ENCODE data around the gene FOXA2.

Gene FOXA2

DNA sequence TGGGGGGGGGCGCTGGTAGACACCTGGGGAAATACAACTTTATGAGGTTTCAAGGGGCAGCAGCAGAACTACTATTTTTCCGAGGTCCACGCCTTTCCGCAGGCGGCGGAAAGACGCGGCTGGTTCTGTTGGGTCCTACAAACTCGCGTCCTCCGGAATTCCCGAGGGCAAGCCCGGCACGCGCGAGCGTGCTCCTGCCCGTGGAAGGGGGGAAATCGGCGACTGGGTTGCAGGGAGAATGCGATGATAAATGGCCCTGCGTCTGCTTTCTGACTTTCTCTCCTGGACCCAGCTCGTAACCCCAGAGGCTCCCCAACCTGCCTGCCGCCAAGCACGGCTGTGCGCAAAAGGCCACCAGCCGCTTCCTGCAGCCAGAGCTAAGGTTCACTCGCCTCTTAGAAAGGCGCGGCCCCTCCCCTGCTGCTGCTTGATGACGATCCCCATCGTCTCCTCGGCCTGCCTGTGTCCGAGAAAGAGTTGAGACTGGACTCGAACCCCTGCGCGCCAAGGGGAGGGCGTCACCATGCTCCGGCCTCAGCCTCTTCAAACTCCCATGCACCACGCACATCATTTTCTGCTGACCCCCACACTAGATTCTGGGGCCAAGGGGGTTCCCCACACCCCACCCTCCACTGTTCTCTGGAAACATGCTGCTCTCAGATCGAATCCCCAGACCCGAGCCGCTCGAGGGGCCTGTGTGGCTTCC, 6.7 kb downstream of the FOXA2 start:
- H3K27ac ChIP-seq (ENCODE audit: low read depth, low read length, severe bottlenecking), result no peak overlapping the region
- 1 to 2% methylated on average over 30 to 41 of the region's 44 CpGs for WGBS, 2 experiments (ENCODE audit: insufficient coverage in 2 of 2)

DNA sequence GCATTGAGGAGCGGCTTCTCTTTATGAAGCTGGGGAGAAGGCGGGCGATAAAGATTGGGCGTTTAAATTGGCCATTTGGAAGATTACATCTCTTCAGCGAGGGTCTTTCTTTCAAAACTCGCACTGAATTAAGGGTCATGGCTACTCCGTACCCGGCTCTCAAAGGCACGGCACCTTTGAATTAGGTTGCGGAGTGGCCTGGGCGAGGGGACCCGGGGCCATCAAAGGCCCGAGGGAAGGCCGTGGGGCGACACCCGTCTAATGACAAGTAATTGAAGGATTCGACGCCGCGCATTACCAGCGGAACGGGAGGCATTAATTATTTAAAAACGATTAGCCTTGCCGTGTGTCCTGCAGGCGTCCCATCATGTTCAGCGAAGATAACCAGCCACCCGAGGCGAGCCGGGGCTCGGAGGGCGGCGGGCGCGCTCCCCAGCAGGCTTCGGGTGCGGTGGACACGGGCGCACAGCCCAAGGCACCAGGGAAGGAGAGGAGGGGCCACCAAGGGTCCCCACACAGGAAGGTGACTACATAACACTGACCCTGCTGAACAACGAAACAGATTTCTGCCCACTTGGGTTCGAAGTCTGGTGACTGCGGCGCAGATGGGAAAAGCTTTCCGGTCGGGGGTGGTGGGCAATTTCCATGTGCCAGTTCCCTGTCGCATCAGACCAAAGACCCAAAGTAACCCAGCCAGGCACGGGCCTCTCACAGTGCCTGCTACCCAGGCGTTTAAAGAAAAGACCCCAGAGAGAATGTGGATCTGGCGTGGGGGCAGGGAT, 7.4 kb downstream of the FOXA2 start:
- H3K4me3 ChIP-seq (ENCODE audit: extremely low read depth, insufficient read depth, low read length, poor library complexity, severe bottlenecking), result no peak overlapping the region
- no peak overlapping the region for H3K27ac ChIP-seq (ENCODE audit: low read depth, low read length, severe bottlenecking)
- no peaks in the 10 kb centered on the region for H3K36me3 ChIP-seq (ENCODE audit: control insufficient read depth, insufficient read depth, low read length)
- H3K9me3 ChIP-seq (ENCODE audit: control insufficient read depth, low read length), result no peaks in the 10 kb centered on the region
- H3K4me1 ChIP-seq (ENCODE audit: control insufficient read depth, insufficient read depth, low read length, poor library complexity, severe bottlenecking), result peaks cover 39% of the 10 kb centered on the region
- WGBS, 2 experiments (ENCODE audit: insufficient coverage in 2 of 2), result 2 to 3% methylated on average over 37 to 47 of the region's 48 CpGs

More for the DNA sequence above, 6.7 kb downstream of the FOXA2 start:
- Histone ChIP-seq H3K9me3 (ENCODE audit: control insufficient read depth, low read length) (no peaks in the 10 kb centered on the region), H3K4me3 (ENCODE audit: extremely low read depth, insufficient read depth, low read length, poor library complexity, severe bottlenecking) (no peak overlapping the region), H3K4me1 (ENCODE audit: control insufficient read depth, insufficient read depth, low read length, poor library complexity, severe bottlenecking) (peaks cover 39% of the 10 kb centered on the region), H3K36me3 (ENCODE audit: control insufficient read depth, insufficient read depth, low read length) (no peaks in the 10 kb centered on the region)

DNA sequence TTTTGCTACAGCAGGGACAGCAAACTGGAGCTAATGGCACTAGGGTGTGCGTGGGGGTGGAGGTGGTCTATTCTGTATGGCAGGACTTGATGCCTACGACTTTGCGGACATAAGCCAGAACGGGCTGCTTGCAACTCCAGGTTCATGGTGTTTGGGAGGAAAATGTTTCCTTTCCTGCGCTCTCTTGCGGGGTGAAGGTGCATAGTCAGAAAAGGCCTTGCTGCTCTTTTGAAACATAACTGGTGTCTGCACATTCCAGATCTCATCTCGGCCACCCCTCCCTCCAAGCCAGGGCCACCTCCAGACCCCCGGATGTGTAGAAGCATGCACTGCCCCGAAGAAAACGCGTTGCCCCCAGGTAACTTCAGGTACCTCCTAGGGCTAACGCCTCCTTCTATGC, 8.1 kb downstream of the FOXA2 start:
- Histone ChIP-seq H3K27ac (ENCODE audit: low read depth, low read length, severe bottlenecking) (no peak overlapping the region), H3K4me3 (ENCODE audit: extremely low read depth, insufficient read depth, low read length, poor library complexity, severe bottlenecking) (no peak overlapping the region), H3K9me3 (ENCODE audit: control insufficient read depth, low read length) (no peaks in the 10 kb centered on the region), H3K4me1 (ENCODE audit: control insufficient read depth, insufficient read depth, low read length, poor library complexity, severe bottlenecking) (peaks cover 43% of the 10 kb centered on the region), H3K36me3 (ENCODE audit: control insufficient read depth, insufficient read depth, low read length) (no peaks in the 10 kb centered on the region)
- 4 to 7% methylated on average over 5 to 9 of the region's 12 CpGs for WGBS, 2 experiments (ENCODE audit: insufficient coverage in 2 of 2)

DNA sequence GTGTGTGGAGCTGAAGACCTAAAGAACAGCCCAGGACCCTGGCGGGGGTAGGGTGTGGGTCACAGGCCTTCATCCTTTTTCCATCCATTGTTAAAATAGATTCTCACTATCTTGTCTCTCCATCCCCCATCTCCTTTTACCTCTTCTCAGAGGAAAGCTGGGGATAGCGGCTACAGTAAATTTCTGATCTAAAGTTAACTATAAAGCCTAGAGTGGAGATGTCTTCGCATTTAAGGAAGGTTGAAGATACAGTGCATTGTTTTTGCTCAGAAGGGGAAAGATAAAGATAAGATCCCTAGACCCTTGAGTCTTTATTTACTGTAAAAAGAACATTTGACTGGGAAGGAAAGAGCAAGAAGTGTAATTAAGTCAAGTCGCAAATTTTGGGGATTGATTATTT, 8.6 kb downstream of the FOXA2 start:
- no peaks in the 10 kb centered on the region for H3K36me3 ChIP-seq (ENCODE audit: control insufficient read depth, insufficient read depth, low read length)
- no peak overlapping the region for H3K4me3 ChIP-seq (ENCODE audit: extremely low read depth, insufficient read depth, low read length, poor library complexity, severe bottlenecking)
- 8 to 13% methylated on average over 2 of the region's 4 CpGs for WGBS, 2 experiments (ENCODE audit: insufficient coverage in 2 of 2)
- H3K9me3 ChIP-seq (ENCODE audit: control insufficient read depth, low read length), result no peaks in the 10 kb centered on the region
- peaks cover 48% of the 10 kb centered on the region for H3K4me1 ChIP-seq (ENCODE audit: control insufficient read depth, insufficient read depth, low read length, poor library complexity, severe bottlenecking)
- no peak overlapping the region for H3K27ac ChIP-seq (ENCODE audit: low read depth, low read length, severe bottlenecking)

DNA sequence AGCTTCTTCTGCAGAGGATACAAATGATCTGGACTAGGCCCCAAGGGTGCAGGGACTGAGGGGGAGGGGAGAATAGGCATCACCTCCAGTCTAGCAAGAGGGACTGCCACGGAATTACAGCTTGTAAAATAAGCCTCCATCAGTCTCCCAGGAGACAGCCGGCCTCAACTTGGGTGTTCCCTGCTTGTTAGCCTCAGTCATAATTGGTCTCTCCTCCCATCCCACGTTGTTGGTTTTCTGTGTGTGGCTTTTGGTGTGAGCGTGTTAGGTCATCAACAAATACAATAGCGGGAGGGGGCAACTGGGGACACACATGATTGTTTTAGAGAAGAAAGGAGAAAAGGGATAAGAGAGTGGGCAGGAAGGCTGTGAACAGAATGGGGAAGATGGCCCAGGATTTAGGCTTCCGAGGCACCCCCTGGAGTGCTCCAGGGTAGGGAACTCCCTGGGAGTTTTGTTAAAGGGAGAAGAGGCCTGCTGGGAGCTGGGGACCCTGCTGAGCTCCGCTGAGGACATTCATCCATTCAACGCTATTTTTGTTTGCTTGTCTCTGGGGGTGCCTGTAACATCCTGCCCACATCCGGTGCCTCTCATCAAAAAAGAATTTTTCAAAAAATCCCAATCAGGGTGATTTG, 9.2 kb downstream of the FOXA2 start:
- Histone ChIP-seq H3K36me3 (ENCODE audit: control insufficient read depth, insufficient read depth, low read length) (no peaks in the 10 kb centered on the region), H3K4me1 (ENCODE audit: control insufficient read depth, insufficient read depth, low read length, poor library complexity, severe bottlenecking) (peaks cover 48% of the 10 kb centered on the region), H3K4me3 (ENCODE audit: extremely low read depth, insufficient read depth, low read length, poor library complexity, severe bottlenecking) (no peak overlapping the region), H3K9me3 (ENCODE audit: control insufficient read depth, low read length) (no peaks in the 10 kb centered on the region), H3K27ac (ENCODE audit: low read depth, low read length, severe bottlenecking) (no peak overlapping the region)
- WGBS, 2 experiments (ENCODE audit: insufficient coverage in 2 of 2), result 0 to 8% methylated on average over 2 to 5 of the region's 9 CpGs

DNA sequence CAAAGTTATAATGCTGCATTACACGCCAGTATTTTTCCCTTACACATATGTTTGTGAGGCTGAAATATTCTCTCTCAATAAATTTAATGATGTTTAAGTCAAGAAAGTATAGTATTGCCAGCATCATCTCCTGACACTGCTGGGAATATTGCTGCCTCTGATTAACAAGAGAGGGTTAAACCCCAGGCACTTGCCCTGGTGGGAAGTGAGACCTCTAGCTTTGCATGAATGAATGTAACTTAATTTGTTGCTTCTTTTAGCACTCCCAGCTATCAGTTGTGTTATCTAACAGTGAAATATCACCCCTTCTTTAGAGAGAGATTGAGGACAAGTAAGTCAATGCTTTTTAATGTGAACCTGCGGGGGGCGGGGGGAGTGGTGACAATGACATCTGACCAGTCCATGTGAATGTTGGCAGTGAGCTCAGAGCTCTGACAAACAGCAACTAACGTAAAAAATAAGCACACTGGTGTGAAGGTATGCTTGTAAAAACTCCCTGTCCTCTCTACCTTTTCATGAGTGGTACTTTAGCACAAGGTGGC, 9.8 kb downstream of the FOXA2 start:
- no peak overlapping the region for H3K4me3 ChIP-seq (ENCODE audit: extremely low read depth, insufficient read depth, low read length, poor library complexity, severe bottlenecking)
- peaks cover 48% of the 10 kb centered on the region for H3K4me1 ChIP-seq (ENCODE audit: control insufficient read depth, insufficient read depth, low read length, poor library complexity, severe bottlenecking)
- 0 to 30% methylated on average over 2 of the region's 4 CpGs for WGBS, 2 experiments (ENCODE audit: insufficient coverage in 2 of 2)
- no peak overlapping the region for H3K27ac ChIP-seq (ENCODE audit: low read depth, low read length, severe bottlenecking)
- no peaks in the 10 kb centered on the region for H3K36me3 ChIP-seq (ENCODE audit: control insufficient read depth, insufficient read depth, low read length)
- H3K9me3 ChIP-seq (ENCODE audit: control insufficient read depth, low read length), result no peaks in the 10 kb centered on the region

DNA sequence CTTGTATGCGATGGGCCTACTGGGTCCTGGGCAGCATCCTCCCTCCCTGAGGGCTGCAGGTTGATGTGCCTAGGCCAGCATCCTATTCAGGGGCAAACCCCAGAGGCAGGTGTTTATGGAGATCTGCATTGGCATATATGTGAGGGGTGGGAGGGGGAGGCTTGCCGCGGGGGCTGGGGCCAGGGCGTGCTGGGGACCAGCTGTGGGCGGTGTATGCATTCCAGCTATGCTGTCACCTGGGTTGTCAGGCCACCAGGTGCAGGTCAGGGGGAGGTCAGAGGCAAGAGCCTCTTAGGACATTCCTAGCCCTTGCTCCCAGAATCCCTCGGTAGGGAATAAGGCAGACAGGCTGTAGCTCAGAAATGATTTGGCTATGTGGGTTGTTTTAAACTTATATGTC, 11.9 kb downstream of the FOXA2 start:
- Histone ChIP-seq H3K27ac (ENCODE audit: low read depth, low read length, severe bottlenecking) (no peak overlapping the region), H3K36me3 (ENCODE audit: control insufficient read depth, insufficient read depth, low read length) (no peaks in the 10 kb centered on the region), H3K4me1 (ENCODE audit: control insufficient read depth, insufficient read depth, low read length, poor library complexity, severe bottlenecking) (peaks cover 43% of the 10 kb centered on the region), H3K9me3 (ENCODE audit: control insufficient read depth, low read length) (no peaks in the 10 kb centered on the region), H3K4me3 (ENCODE audit: extremely low read depth, insufficient read depth, low read length, poor library complexity, severe bottlenecking) (no peak overlapping the region)
- 31 to 35% methylated on average over 5 to 6 of the region's 6 CpGs for WGBS, 2 experiments (ENCODE audit: insufficient coverage in 2 of 2)

DNA sequence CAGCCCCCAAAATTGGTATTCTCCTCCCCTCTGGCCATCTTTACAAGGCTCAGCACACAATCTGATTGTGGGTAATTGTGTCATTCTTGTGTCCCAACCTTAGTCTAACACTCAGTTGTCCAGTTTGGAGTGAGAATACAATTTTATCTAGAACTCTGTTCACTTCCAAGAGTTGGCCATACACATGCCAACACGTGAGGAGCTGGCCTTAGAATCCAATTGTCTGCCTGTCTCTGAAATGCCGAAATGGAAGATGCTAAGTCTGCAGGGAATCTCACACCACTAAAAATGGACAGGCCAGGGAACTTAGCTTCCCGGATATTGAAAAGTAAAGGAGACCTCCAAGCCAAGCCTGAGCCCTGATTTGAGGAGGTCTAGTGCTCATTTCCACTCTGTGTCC, 12.3 kb downstream of the FOXA2 start:
- H3K27ac ChIP-seq (ENCODE audit: low read depth, low read length, severe bottlenecking), result no peak overlapping the region
- no peaks in the 10 kb centered on the region for H3K9me3 ChIP-seq (ENCODE audit: control insufficient read depth, low read length)
- H3K36me3 ChIP-seq (ENCODE audit: control insufficient read depth, insufficient read depth, low read length), result no peaks in the 10 kb centered on the region
- 42 to 47% methylated on average over 3 of the region's 3 CpGs for WGBS, 2 experiments (ENCODE audit: insufficient coverage in 2 of 2)
- peaks cover 38% of the 10 kb centered on the region for H3K4me1 ChIP-seq (ENCODE audit: control insufficient read depth, insufficient read depth, low read length, poor library complexity, severe bottlenecking)
- no peak overlapping the region for H3K4me3 ChIP-seq (ENCODE audit: extremely low read depth, insufficient read depth, low read length, poor library complexity, severe bottlenecking)

DNA sequence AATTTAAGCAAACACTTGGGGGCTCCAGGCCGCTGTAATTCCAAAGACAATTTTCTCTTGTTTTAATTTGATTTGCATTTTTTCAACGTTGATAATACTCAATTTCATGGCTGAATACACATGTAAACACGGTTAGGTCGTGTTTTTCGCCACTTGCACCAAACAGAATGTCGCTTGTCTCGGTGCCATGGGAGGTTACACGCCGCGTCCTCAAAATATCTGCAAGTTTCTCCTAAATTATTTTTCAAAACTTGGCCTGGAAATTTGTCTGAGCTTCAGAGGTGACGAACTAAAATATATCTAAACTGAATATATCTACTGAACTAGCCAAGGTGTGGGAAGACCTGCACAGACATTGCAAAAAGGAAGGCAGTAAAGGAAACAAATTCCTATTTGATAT, 15.0 kb downstream of the FOXA2 start:
- Histone ChIP-seq H3K4me3 (ENCODE audit: extremely low read depth, insufficient read depth, low read length, poor library complexity, severe bottlenecking) (no peak overlapping the region), H3K36me3 (ENCODE audit: control insufficient read depth, insufficient read depth, low read length) (no peaks in the 10 kb centered on the region), H3K4me1 (ENCODE audit: control insufficient read depth, insufficient read depth, low read length, poor library complexity, severe bottlenecking) (peaks cover 13% of the 10 kb centered on the region), H3K27ac (ENCODE audit: low read depth, low read length, severe bottlenecking) (no peak overlapping the region), H3K9me3 (ENCODE audit: control insufficient read depth, low read length) (no peaks in the 10 kb centered on the region)
- 4 to 5% methylated on average over 6 to 10 of the region's 11 CpGs for WGBS, 2 experiments (ENCODE audit: insufficient coverage in 2 of 2)

DNA sequence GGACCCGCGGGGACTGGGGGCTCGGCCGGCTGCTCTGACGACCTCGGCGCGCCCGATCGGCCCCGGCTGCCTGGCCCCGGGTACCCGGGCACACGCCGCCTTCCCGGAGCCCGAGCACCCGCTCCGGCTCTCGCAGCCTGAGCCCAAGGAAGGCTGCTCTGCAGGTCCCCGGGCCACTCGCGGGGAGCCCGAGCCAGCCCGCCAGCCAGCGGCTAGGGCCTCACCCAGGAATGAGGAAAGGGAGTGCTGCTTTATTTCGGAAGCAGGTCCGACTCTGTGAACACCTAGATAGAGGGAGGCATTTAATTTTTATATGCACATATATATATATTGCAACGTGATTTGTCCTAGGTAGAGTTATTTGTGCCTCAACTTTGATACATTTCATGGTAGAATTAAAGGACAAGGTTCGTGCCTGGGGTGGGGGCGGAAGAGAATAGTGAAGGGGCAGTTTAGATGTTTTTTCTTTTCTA, 15.5 kb downstream of the FOXA2 start:
- Histone ChIP-seq H3K4me1 (ENCODE audit: control insufficient read depth, insufficient read depth, low read length, poor library complexity, severe bottlenecking) (peaks cover 13% of the 10 kb centered on the region), H3K27ac (ENCODE audit: low read depth, low read length, severe bottlenecking) (no peak overlapping the region), H3K4me3 (ENCODE audit: extremely low read depth, insufficient read depth, low read length, poor library complexity, severe bottlenecking) (no peak overlapping the region), H3K9me3 (ENCODE audit: control insufficient read depth, low read length) (no peaks in the 10 kb centered on the region), H3K36me3 (ENCODE audit: control insufficient read depth, insufficient read depth, low read length) (no peaks in the 10 kb centered on the region)
- 0% methylated on average over 6 to 18 of the region's 31 CpGs for WGBS, 2 experiments (ENCODE audit: insufficient coverage in 2 of 2)
